ENCODE data around the gene ZFHX3.

DNA sequence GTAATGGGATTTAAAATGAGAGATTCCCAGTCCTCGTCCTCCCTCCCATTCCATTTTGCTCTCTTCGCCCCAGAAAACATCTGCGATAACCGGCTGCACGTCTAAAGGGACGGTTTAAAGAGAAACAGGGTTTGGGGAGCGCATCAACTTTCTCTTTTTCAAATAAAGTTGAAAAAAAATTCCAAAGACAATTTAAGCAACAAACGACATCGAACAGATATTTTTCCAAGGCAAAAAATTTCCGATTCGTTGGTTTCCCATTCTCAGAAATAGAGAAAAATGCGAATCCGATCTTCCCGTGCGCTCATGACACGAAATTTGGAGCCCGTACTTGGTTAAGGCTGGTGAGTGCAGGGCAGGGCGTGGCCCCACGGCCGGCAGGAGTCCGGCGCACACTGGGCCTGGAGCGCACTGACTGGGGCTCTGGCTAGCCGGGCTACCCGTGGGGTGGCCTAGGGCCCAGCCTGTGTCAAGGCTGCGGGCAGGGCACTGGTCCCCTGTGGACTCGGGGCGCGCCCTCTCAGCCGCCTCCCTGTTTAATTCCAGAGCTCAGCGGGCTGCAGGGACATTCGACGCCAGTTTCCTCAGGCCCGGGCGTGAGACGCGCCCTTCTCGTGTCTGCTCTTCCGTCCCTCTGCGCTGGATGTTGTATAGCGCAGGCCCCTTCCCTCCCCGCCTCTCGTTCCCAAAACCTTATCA, 17.9 kb upstream of the ZFHX3 start:
- TF ChIP-seq, protein P1, sequence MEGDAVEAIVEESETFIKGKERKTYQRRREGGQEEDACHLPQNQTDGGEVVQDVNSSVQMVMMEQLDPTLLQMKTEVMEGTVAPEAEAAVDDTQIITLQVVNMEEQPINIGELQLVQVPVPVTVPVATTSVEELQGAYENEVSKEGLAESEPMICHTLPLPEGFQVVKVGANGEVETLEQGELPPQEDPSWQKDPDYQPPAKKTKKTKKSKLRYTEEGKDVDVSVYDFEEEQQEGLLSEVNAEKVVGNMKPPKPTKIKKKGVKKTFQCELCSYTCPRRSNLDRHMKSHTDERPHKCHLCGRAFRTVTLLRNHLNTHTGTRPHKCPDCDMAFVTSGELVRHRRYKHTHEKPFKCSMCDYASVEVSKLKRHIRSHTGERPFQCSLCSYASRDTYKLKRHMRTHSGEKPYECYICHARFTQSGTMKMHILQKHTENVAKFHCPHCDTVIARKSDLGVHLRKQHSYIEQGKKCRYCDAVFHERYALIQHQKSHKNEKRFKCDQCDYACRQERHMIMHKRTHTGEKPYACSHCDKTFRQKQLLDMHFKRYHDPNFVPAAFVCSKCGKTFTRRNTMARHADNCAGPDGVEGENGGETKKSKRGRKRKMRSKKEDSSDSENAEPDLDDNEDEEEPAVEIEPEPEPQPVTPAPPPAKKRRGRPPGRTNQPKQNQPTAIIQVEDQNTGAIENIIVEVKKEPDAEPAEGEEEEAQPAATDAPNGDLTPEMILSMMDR (IDR thresholded peaks at IDR 0.05) = no peak
- TF ChIP-seq EZH2 (IDR thresholded peaks at IDR 0.05; ENCODE audit: borderline replicate concordance, insufficient read depth, low read depth, low read length, poor library complexity, severe bottlenecking) = no peak

All from B cell (primary cell).